DOHH2 (cell line): ENCODE results near the gene SLC38A6.

Experiments used
- H3F3A ChIP-seq: fragments of 200-600 bp; sonication (generic), shearing (Covaris generic); 2 replicates; pipeline ENCODE4 v1.6.0; 2016; ENCODE audit warnings: antibody characterized with exemption, mild to moderate bottlenecking; ENCODE audit not compliant: control insufficient read depth, insufficient read depth
- H3K27ac ChIP-seq: fragments of 200-600 bp; sonication (generic); 2 replicates; pipeline ENCODE4 v1.5.1; 2014; ENCODE audit warnings: low read depth, mild to moderate bottlenecking, low read length, moderate library complexity
- H3K27me3 ChIP-seq: fragments of 200-600 bp; sonication (generic); 2 replicates; pipeline ENCODE4 v1.6.1; 2014; ENCODE audit warnings: mild to moderate bottlenecking, low read length, mixed read lengths; ENCODE audit not compliant: control insufficient read depth
- H3K36me3 ChIP-seq: fragments of 200-600 bp; sonication (generic); 2 replicates; pipeline ENCODE4 v1.6.1; 2014; ENCODE audit warnings: mild to moderate bottlenecking, low read length, moderate library complexity, mixed read lengths; ENCODE audit not compliant: control insufficient read depth
- H3K4me1 ChIP-seq: fragments of 200-600 bp; sonication (generic); 2 replicates; pipeline ENCODE4 v1.6.1; 2014; ENCODE audit warnings: mild to moderate bottlenecking, low read length, mixed read lengths; ENCODE audit not compliant: control insufficient read depth
- H3K4me2 ChIP-seq: fragments of 200-600 bp; sonication (generic); 2 replicates; pipeline ENCODE4 v1.6.0; 2014; ENCODE audit warnings: mild to moderate bottlenecking, low read length, moderate library complexity
- H3K4me3 ChIP-seq: fragments of 200-600 bp; sonication (generic); 2 replicates; pipeline ENCODE4 v1.5.1; 2014; ENCODE audit warnings: mild to moderate bottlenecking, low read length, mixed read lengths
- H3K79me2 ChIP-seq: fragments of 200-600 bp; sonication (generic); 2 replicates; pipeline ENCODE4 v1.6.1; 2014; ENCODE audit warnings: mild to moderate bottlenecking, low read length, mixed read lengths; ENCODE audit not compliant: control insufficient read depth
- H3K9me2 ChIP-seq: fragments of 200-600 bp; sonication (generic); replicated peaks from 2 replicates; pipeline ENCODE4 v1.6.1; 2014; ENCODE audit warnings: mild to moderate bottlenecking, low read length, mixed read lengths; ENCODE audit not compliant: control insufficient read depth
- H3K9me3 ChIP-seq: fragments of 200-600 bp; sonication (generic); 2 replicates; pipeline ENCODE4 v1.6.1; 2014; ENCODE audit warnings: antibody characterized with exemption, low read length, mixed read lengths; ENCODE audit not compliant: control insufficient read depth, insufficient read depth
- H4K20me1 ChIP-seq: fragments of 200-600 bp; sonication (generic); 2 replicates; pipeline ENCODE4 v1.6.0; 2014; ENCODE audit warnings: low read depth, mild to moderate bottlenecking, antibody characterized with exemption, low read length, moderate library complexity; ENCODE audit not compliant: control insufficient read depth, insufficient read depth
- CTCF ChIP-seq: fragments of 200-600 bp; sonication (generic); IDR thresholded peaks from one replicate; pipeline ENCODE4 v1.5.1; 2014; ENCODE audit warnings: antibody characterized with exemption, mild to moderate bottlenecking, low read depth, low read length; ENCODE audit not compliant: poor library complexity, severe bottlenecking
- EZH2phosphoT487 ChIP-seq: fragments of 200-600 bp; sonication (generic); IDR thresholded peaks from 2 replicates; pipeline ENCODE4 v1.6.1; 2017; ENCODE audit warnings: borderline replicate concordance, mild to moderate bottlenecking, antibody characterized with exemption, low read length, moderate library complexity, mixed read lengths

Gene SLC38A6

GRCh38 chr14:60968099-60968498 is 12.9 kb upstream of the SLC38A6 start:
- TF ChIP-seq EZH2phosphoT487 = no peak
- no peak for TF ChIP-seq CTCF
- no peak overlapping the region for H3K4me2 ChIP-seq
- no peak overlapping the region for H3K27ac ChIP-seq

GRCh38 chr14:60968671-60969070 is 12.4 kb upstream of the SLC38A6 start:
- Histone ChIP-seq H3K27ac (no peak overlapping the region), H3K27me3 (no peaks in the 10 kb centered on the region), H3F3A (peaks cover 7% of the 10 kb centered on the region; the same call in 1 of the 2 replicates), H4K20me1 (no peaks in the 10 kb centered on the region), H3K79me2 (no peaks in the 10 kb centered on the region), H3K4me3 (no peak overlapping the region), H3K4me1 (peaks cover 14% of the 10 kb centered on the region), H3K9me2 (no peaks in the 10 kb centered on the region), H3K4me2 (no peak overlapping the region), H3K9me3 (no peaks in the 10 kb centered on the region), H3K36me3 (peaks cover 16% of the 10 kb centered on the region)
- TF ChIP-seq CTCF = no peak
- no peak for TF ChIP-seq EZH2phosphoT487

More at GRCh38 chr14:60968099-60968498, 12.9 kb upstream of the SLC38A6 start:
- peaks cover 7% of the 10 kb centered on the region; the same call in 1 of the 2 replicates for H3F3A ChIP-seq
- H3K4me3 ChIP-seq = no peak overlapping the region
- H4K20me1 ChIP-seq = no peaks in the 10 kb centered on the region
- H3K27me3 ChIP-seq = no peaks in the 10 kb centered on the region
- H3K79me2 ChIP-seq = no peaks in the 10 kb centered on the region
- peaks cover 11% of the 10 kb centered on the region for H3K4me1 ChIP-seq
- H3K9me3 ChIP-seq = no peaks in the 10 kb centered on the region
- H3K9me2 ChIP-seq = no peaks in the 10 kb centered on the region
- peaks cover 10% of the 10 kb centered on the region for H3K36me3 ChIP-seq

DNA sequence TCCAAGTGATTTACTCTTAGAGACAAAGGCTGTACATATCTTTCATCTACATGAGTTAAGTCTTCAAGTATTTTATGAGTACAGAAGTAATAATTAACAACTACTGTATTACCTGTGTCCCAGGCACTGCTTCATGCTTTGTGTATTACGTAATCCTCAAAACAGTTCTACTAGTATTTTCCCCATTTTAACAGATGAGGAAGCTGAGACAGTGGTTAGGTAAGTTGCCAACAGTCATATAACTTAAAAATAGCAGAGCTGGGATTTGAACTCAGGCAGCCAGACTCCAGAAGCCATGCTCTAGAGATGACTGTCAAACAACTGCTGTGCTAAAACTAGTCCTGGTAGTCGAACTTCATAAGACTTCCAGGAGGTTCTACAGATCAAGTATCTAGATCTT is 10.9 kb upstream of the SLC38A6 start:
- H3F3A ChIP-seq = peaks cover 7% of the 10 kb centered on the region; the same call in 1 of the 2 replicates
- no peak overlapping the region for H3K4me2 ChIP-seq
- no peaks in the 10 kb centered on the region for H3K27me3 ChIP-seq
- no peaks in the 10 kb centered on the region for H3K79me2 ChIP-seq
- no peaks in the 10 kb centered on the region for H3K9me2 ChIP-seq
- no peak for TF ChIP-seq CTCF
- TF ChIP-seq EZH2phosphoT487 = no peak
- no peaks in the 10 kb centered on the region for H4K20me1 ChIP-seq
- no peak overlapping the region for H3K27ac ChIP-seq
- H3K4me3 ChIP-seq = no peak overlapping the region
- no peaks in the 10 kb centered on the region for H3K9me3 ChIP-seq
- peaks cover 26% of the 10 kb centered on the region for H3K36me3 ChIP-seq
- peaks cover 14% of the 10 kb centered on the region for H3K4me1 ChIP-seq

DNA sequence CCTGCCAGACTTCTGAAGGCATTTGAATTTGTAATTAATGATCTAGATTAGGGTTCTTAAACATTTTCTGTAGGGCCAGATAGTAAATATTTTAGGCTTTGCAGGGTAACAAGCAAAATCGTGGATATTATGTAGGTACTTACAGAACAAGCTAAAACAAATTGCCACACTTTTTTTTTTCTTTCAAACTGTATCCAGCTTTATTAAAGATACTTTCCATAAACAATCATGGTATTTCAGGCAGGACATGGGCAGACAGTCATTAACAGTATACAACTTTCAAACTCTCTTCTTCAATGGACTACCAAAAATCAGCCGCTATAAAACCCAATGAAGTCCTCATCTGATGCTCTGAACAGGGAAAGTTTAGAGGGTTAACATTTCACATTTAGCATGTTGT is 9.8 kb upstream of the SLC38A6 start:
- H3K27me3 ChIP-seq = no peaks in the 10 kb centered on the region
- no peaks in the 10 kb centered on the region for H3K9me3 ChIP-seq
- H3K9me2 ChIP-seq = no peaks in the 10 kb centered on the region
- H3K79me2 ChIP-seq = peaks cover 1% of the 10 kb centered on the region; the same call in 1 of the 2 replicates
- no peaks in the 10 kb centered on the region for H4K20me1 ChIP-seq
- no peak overlapping the region for H3K4me2 ChIP-seq
- H3F3A ChIP-seq = peaks cover 7% of the 10 kb centered on the region; the same call in 1 of the 2 replicates
- H3K27ac ChIP-seq = no peak overlapping the region
- H3K4me1 ChIP-seq = peaks cover 14% of the 10 kb centered on the region
- no peak for TF ChIP-seq CTCF
- H3K36me3 ChIP-seq = peaks cover 37% of the 10 kb centered on the region
- no peak overlapping the region for H3K4me3 ChIP-seq
